Endothelial cell of umbilical vein (primary cell): ENCODE results near the gene CXXC5. TPM values are rescaled to one million over a fixed set of nuclear protein-coding genes. Genes with fewer than 3 reads are reported as not detected.

ENCODE experiments used
- BruUV-seq: library from RNA; stranded (reverse); fragments of 400-500 nt; replicated peaks from 2 replicates; lab custom pipeline; 2021; lab: Mats Ljungman, UMichigan
- CTCF ChIA-PET: fragments of 300-600, 350-600 bp; sonication (Branson Sonifier 250); formaldehyde crosslinking; loops from one replicate; lab custom pipeline; 2021; ENCODE audit warnings: antibody characterized with exemption, inconsistent platforms; lab: Charles Lee
- POLR2A ChIA-PET: fragments of 300-600, 350-600 bp; sonication (Branson Sonifier 250); formaldehyde crosslinking; loops from one replicate; lab custom pipeline; 2021; ENCODE audit warnings: antibody characterized with exemption, inconsistent platforms; lab: Charles Lee
- DNase-seq: peaks from one replicate; pipeline ENCODE4 v3.0.0-alpha.2; 2011; ENCODE audit warnings: low read depth, low spot score
- FAIRE-seq: peaks from 2 replicates; lab custom pipeline; 2011; peaks lifted over from hg19 to GRCh38; lab: Jason Lieb, UNC
- H2AFZ ChIP-seq: 2 replicates; pipeline ENCODE4 v1.6.0; 2012; ENCODE audit warnings: low read depth, low read length, control low read depth, inconsistent platforms
- H3K27ac ChIP-seq: 2 replicates; pipeline ENCODE4 v1.5.1; 2011; ENCODE audit warnings: low read depth, mild to moderate bottlenecking, control low read depth, low read length, moderate library complexity; ENCODE audit not compliant: insufficient read depth
- H3K27me3 ChIP-seq, 2 experiments: 2 replicates each; pipeline versions ENCODE4 v1.6.0 to v1.6.1; 2011; ENCODE audit warnings: low read length in 2 of 2, mixed read lengths in 1 of 2; ENCODE audit not compliant: control insufficient read depth in 2 of 2, insufficient read depth in 2 of 2
- H3K36me3 ChIP-seq, 2 experiments: 2 replicates in 1 of 2; 3 replicates in 1 of 2; pipeline ENCODE4 v1.5.1; 2011; ENCODE audit warnings: low read length in 2 of 2, mild to moderate bottlenecking in 1 of 2, moderate library complexity in 1 of 2; ENCODE audit not compliant: control insufficient read depth in 2 of 2, insufficient read depth in 2 of 2; ENCODE audit errors: extremely low read depth in 1 of 2
- H3K4me1 ChIP-seq: 3 replicates; pipeline ENCODE4 v1.5.1; 2011; ENCODE audit warnings: mild to moderate bottlenecking, low read length; ENCODE audit not compliant: control insufficient read depth, insufficient read depth; ENCODE audit errors: extremely low read depth
- H3K4me2 ChIP-seq: 2 replicates; pipeline ENCODE4 v1.6.1; 2011; ENCODE audit warnings: low read length, control low read depth, mixed read lengths; ENCODE audit not compliant: insufficient read depth
- H3K4me3 ChIP-seq, 3 experiments: fragments of 200-600 bp in 1 of 3; sonication (generic), shearing (Covaris generic) in 1 of 3; replicated peaks in 1 of 3; 2 replicates each; pipeline ENCODE4 v1.5.1; 2011 to 2016; ENCODE audit warnings: control low read depth in 3 of 3, low read length in 3 of 3, mild to moderate bottlenecking in 2 of 3, inconsistent platforms in 1 of 3, low read depth in 1 of 3, moderate library complexity in 1 of 3; ENCODE audit not compliant: insufficient read depth in 1 of 3
- H3K79me2 ChIP-seq: 2 replicates; pipeline ENCODE4 v1.6.0; 2012; ENCODE audit warnings: low read length, inconsistent platforms; ENCODE audit not compliant: control insufficient read depth, insufficient read depth
- H3K9ac ChIP-seq: replicated peaks from 2 replicates; pipeline ENCODE3; 2011; ENCODE audit warnings: low read length, control low read depth; ENCODE audit not compliant: insufficient read depth; ENCODE audit errors: extremely low read depth
- H3K9me1 ChIP-seq: replicated peaks from 3 replicates; pipeline ENCODE4 v1.6.0; 2011; ENCODE audit warnings: mild to moderate bottlenecking, low read length; ENCODE audit not compliant: control insufficient read depth, insufficient read depth; ENCODE audit errors: extremely low read depth
- H3K9me3 ChIP-seq: replicated peaks from 2 replicates; pipeline ENCODE4 v1.5.1; 2012; ENCODE audit warnings: low read length, inconsistent platforms; ENCODE audit not compliant: control insufficient read depth, insufficient read depth
- H4K20me1 ChIP-seq: replicated peaks from 2 replicates; pipeline ENCODE3; 2011; ENCODE audit warnings: mild to moderate bottlenecking, low read length; ENCODE audit not compliant: control insufficient read depth, insufficient read depth; ENCODE audit errors: extremely low read depth
- CTCF ChIP-seq, 2 donors: IDR thresholded peaks; 1 replicate in 1 of 2; 2 replicates in 1 of 2; pipeline ENCODE4 v1.5.1; 2011; ENCODE audit warnings: low read length in 2 of 2, mild to moderate bottlenecking in 2 of 2, moderate library complexity in 2 of 2, control low read depth in 1 of 2, inconsistent platforms in 1 of 2, low read depth in 1 of 2; ENCODE audit not compliant: insufficient read depth in 1 of 2; ENCODE audit errors: extremely low read depth in 1 of 2
- EZH2 ChIP-seq: IDR thresholded peaks from 2 replicates; pipeline ENCODE4 v1.6.1; 2012; ENCODE audit warnings: borderline replicate concordance, low read depth, mild to moderate bottlenecking, moderate library complexity, low read length, inconsistent platforms; ENCODE audit not compliant: severe bottlenecking
- FOS ChIP-seq: IDR thresholded peaks from 2 replicates; pipeline ENCODE4 v1.6.1; 2011; ENCODE audit warnings: mild to moderate bottlenecking, low read length, moderate library complexity, borderline replicate concordance; ENCODE audit not compliant: insufficient read depth
- GATA2 ChIP-seq: IDR thresholded peaks from 2 replicates; pipeline ENCODE4 v1.7.0; 2011; ENCODE audit warnings: low read depth, mild to moderate bottlenecking, moderate library complexity, mixed read lengths, low read length; ENCODE audit not compliant: insufficient read length, insufficient read depth
- JUN ChIP-seq: IDR thresholded peaks from 2 replicates; pipeline ENCODE4 v1.6.1; 2011; ENCODE audit warnings: borderline replicate concordance, low read depth; ENCODE audit not compliant: insufficient read length, insufficient read depth
- MAX ChIP-seq: IDR thresholded peaks from 2 replicates; pipeline ENCODE4 v1.6.1; 2011; ENCODE audit not compliant: insufficient read depth, insufficient read length
- MYC ChIP-seq: IDR thresholded peaks from one replicate; pipeline ENCODE4 v1.6.1; 2011; ENCODE audit warnings: mild to moderate bottlenecking, low read depth, low read length
- POLR2A ChIP-seq: IDR thresholded peaks from 2 replicates; pipeline ENCODE4 v1.6.1; 2012; ENCODE audit warnings: low read depth, mild to moderate bottlenecking, control low read depth, low read length
- POLR2AphosphoS5 ChIP-seq: IDR thresholded peaks from 2 replicates; pipeline ENCODE4 v1.6.1; 2012; ENCODE audit warnings: low read depth, mild to moderate bottlenecking, control low read depth, low read length, moderate library complexity; ENCODE audit not compliant: insufficient read depth
- dilution Hi-C: fragments of 300-500 bp; cut with MboI; formaldehyde crosslinking; loops from one replicate; pipeline ENCODE4 v1.15.0; 2019; ENCODE audit warnings: low sequenced_read_pairs; ENCODE audit not compliant: extremely low pct_ligation_motif_present
- intact Hi-C: fragments of 100-400 bp; cut with micrococcal nuclease; formaldehyde crosslinking; loops from one replicate; pipeline ENCODE4 v1.10.0; 2022
- polyA plus RNA-seq, 4 experiments: library from polyadenylated mRNA; depleted of rRNA in 3 of 4; stranded (reverse) in 3 of 4; unstranded in 1 of 4; fragments of >200 nt; gene quantifications; 2 replicates each; pipeline versions ENCODE4 v1.2.1 to v1.2.3, GENCODE V29; 2011 to 2012; ENCODE audit warnings: missing spikeins in 1 of 4
- total RNA-seq: library from RNA; stranded (reverse); gene quantifications from 2 replicates; pipeline ENCODE4 v1.2.3, GENCODE V29; 2021

The CXXC5 gene
- total and polyA plus RNA-seq, 2 donors (not counting 3 experiments of a cell fraction or from before 2014, with no cell fraction given), result 2.7 to 5.5 TPM

GRCh38 chr5:139684881-139685749, 37.0 kb downstream of the CXXC5 start:
- no peak for TF ChIP-seq FOS
- TF ChIP-seq EZH2, result no peak
- TF ChIP-seq MAX, result no peak
- no peak for TF ChIP-seq CTCF (IDR thresholded peaks at IDR 0.05; ENCODE audit: extremely low read depth in 1 of 2, insufficient read depth in 1 of 2, low read depth in 1 of 2, low read length in 2 of 2)
- no peak for TF ChIP-seq POLR2A
- TF ChIP-seq POLR2AphosphoS5, result no peak
- TF ChIP-seq GATA2, result no peak
- no peak for TF ChIP-seq MYC
- TF ChIP-seq JUN, result no peak
- intact Hi-C loops (no loop called here), dilution Hi-C loops (no loop called here)
- Histone ChIP-seq H3K4me1 (no peaks in the 10 kb centered on the region), H3K9me3 (no peaks in the 10 kb centered on the region), H3K79me2 (no peaks in the 10 kb centered on the region), H3K4me2 (no peak overlapping the region), H4K20me1 (no peaks in the 10 kb centered on the region), H3K36me3 (peaks cover 0 to 3% of the 10 kb centered on the region in 2 experiments), H3K9ac (no peak overlapping the region), H3K4me3 (no peak overlapping the region), H3K27ac (no peak overlapping the region), H2AFZ (no peak overlapping the region), H3K9me1 (no peaks in the 10 kb centered on the region), H3K27me3 (no peaks in the 10 kb centered on the region)
- no peak for DNase-seq
- BruUV-seq, result no TSS peak
- FAIRE-seq, result no peak
- ChIA-PET CTCF (interaction anchor here (1.0 to 2.3 kb wide), 4 partner anchors 14 to 80 kb away, joined by 3 to 12 read pairs (median 8); partner anchors contain the start of gene CXXC5), POLR2A (no interaction called here)
